ENCODE results near the gene ATP5MG. TPM values are rescaled to one million over a fixed set of nuclear protein-coding genes. Genes with fewer than 3 reads are reported as not detected.

ATP5MG gene
- total and polyA plus RNA-seq, 10 of the 15 experiments (the other 5 are each of a cell fraction or from before 2014, with no cell fraction given) = 211 to 2,276 (median 633) TPM

- TF ChIP-seq ZBTB40 (IDR thresholded peaks at IDR 0.05; ENCODE audit: borderline replicate concordance) = no peak
Measured at GRCh38 chr11:118375978-118376377, 25.4 kb upstream of the ATP5MG start (continued).

GRCh38 chr11:118379497-118379896 is 21.9 kb upstream of the ATP5MG start:
- Histone ChIP-seq H3K27me3 (replicated peaks in 1 of 2; ENCODE audit: control insufficient read depth in 2 of 2, insufficient read depth in 2 of 2, low read length in 1 of 2) (no peaks in the 10 kb centered on the region), H3K9me3 (replicated peaks; ENCODE audit: control insufficient read depth, insufficient read depth, low read length) (no peaks in the 10 kb centered on the region), H3K36me3 (ENCODE audit: control insufficient read depth in 2 of 2, insufficient read depth in 2 of 2, low read length in 1 of 2) (peaks cover 8 to 25% of the 10 kb centered on the region in 2 experiments), H3K4me3 (no peak overlapping the region), H3K4me1 (ENCODE audit: control insufficient read depth, insufficient read depth, low read length) (no peaks in the 10 kb centered on the region), H3K27ac (ENCODE audit: control insufficient read depth, insufficient read depth) (no peak overlapping the region), H4K20me1 (ENCODE audit: control insufficient read depth, insufficient read depth) (no peaks in the 10 kb centered on the region), H3K79me2 (ENCODE audit: control insufficient read depth, insufficient read depth, low read length) (no peaks in the 10 kb centered on the region), H3K4me2 (ENCODE audit: control insufficient read depth, insufficient read depth) (no peak overlapping the region), H3K9ac (ENCODE audit: control insufficient read depth, insufficient read depth, low read length) (no peak overlapping the region), H2AFZ (ENCODE audit: control insufficient read depth, low read depth, low read length) (no peak overlapping the region)
- SMC1A ChIA-PET (ENCODE audit: uncharacterized antibody, unreplicated experiment) = interaction anchor here (1.0 to 2.1 kb wide), 2 partner anchors 92 to 113 kb away, joined by 5 to 7 read pairs; no protein-coding TSS in a partner anchor
- RAD21 ChIA-PET (ENCODE audit: unreplicated experiment) = interaction anchor here (1.5 kb wide), 1 partner anchor 109 kb away, joined by 4 read pairs; no protein-coding TSS in a partner anchor
- FAIRE-seq (no peak), DNase-seq (ENCODE audit: low read depth, low spot score) (no peak), ATAC-seq (no peak)
- WGBS (ENCODE audit: insufficient coverage, insufficient replicate concordance, low lambda C conversion rate, missing lambda C conversion rate) = 100% methylated on average over 4 of the region's 4 CpGs
- POLR2A ChIA-PET = interaction anchor here (1.0 kb wide), 1 partner anchor 14 kb away, joined by 3 read pairs; no protein-coding TSS in a partner anchor
- BruUV-seq (replicated peaks) = no TSS peak
- in situ Hi-C loops (cut with MboI) = loop anchor here (25.0 kb wide), 1 partner anchor 108 kb away; no protein-coding TSS in a partner anchor
- intact Hi-C loops (cut with micrococcal nuclease; ENCODE audit: unreplicated experiment) = no loop called here
- TF ChIP-seq KAT2A (conservative IDR thresholded peaks at IDR 0.05; ENCODE audit: control insufficient read depth, low read depth, low read length) (no peak), CBX5 (IDR thresholded peaks at IDR 0.05; ENCODE audit: low read depth) (no peak), ZBTB40 (IDR thresholded peaks at IDR 0.05; ENCODE audit: borderline replicate concordance) (no peak), SIN3A (IDR thresholded peaks at IDR 0.05; ENCODE audit: low read depth, low read length) (no peak), BACH1 (IDR thresholded peaks at IDR 0.05; ENCODE audit: borderline replicate concordance) (no peak), SUPT20H (IDR thresholded peaks at IDR 0.05; ENCODE audit: borderline replicate concordance, control insufficient read depth, low read depth, low read length) (no peak), YY1 (IDR thresholded peaks at IDR 0.05; ENCODE audit: low read depth, low read length) (no peak)
- CTCF ChIA-PET = interaction anchor here (0.8 to 3.2 kb wide), 5 partner anchors 19 to 209 kb away, joined by 3 to 15 read pairs (median 6); no protein-coding TSS in a partner anchor

Measured in GM12878 (cell line).